NCI-H146 treated with DMSO at 0.1 percent for 48 hours (cell line): ENCODE data around the gene LTB.

Source experiments
- DNase-seq: peaks from one replicate; lab custom pipeline; 2025; ENCODE audit not compliant: unreplicated experiment; lab: John Stamatoyannopoulos, UW

Gene LTB

GRCh38 chr6:31582230-31582643, at the start of gene LTB:
Gene LTB (minus strand): TSS chr6:31582424. CDS start chr6:31582417, 7 bp downstream.
- no peak for DNase-seq

GRCh38 chr6:31631681-31632278, 49.6 kb upstream of the LTB start:
- no peak for DNase-seq

GRCh38 chr6:31631209-31631608, 49.0 kb upstream of the LTB start:
- no peak for DNase-seq

- DNase-seq, result no peak
Measured at GRCh38 chr6:31630177-31630934, 48.1 kb upstream of the LTB start.

GRCh38 chr6:31629014-31629413, 46.8 kb upstream of the LTB start:
- no peak for DNase-seq

- no peak for DNase-seq
Measured at GRCh38 chr6:31627690-31628287, 45.6 kb upstream of the LTB start.

- no peak for DNase-seq
Measured at GRCh38 chr6:31626952-31627351, 44.7 kb upstream of the LTB start.

GRCh38 chr6:31624070-31624469, 41.8 kb upstream of the LTB start:
- DNase-seq, result no peak

GRCh38 chr6:31622684-31623091, 40.5 kb upstream of the LTB start:
- no peak for DNase-seq

GRCh38 chr6:31621991-31622390, 39.8 kb upstream of the LTB start:
- DNase-seq, result no peak

GRCh38 chr6:31621320-31621939, 39.2 kb upstream of the LTB start:
- DNase-seq, result peak; percentile 5

GRCh38 chr6:31620586-31621319, 38.5 kb upstream of the LTB start, which contains the start of gene PRRC2A:
Gene PRRC2A (plus strand): TSS chr6:31620715. CDS start chr6:31622790, 2,075 bp downstream.
- DNase-seq, result peak; percentile 42

GRCh38 chr6:31619805-31620585, 37.8 kb upstream of the LTB start:
- DNase-seq, result peak; percentile 97

- DNase-seq, result no peak
Measured at GRCh38 chr6:31617010-31617409, 34.8 kb upstream of the LTB start.

GRCh38 chr6:31615748-31616147, 33.5 kb upstream of the LTB start:
- DNase-seq, result no peak

- no peak for DNase-seq
Measured at GRCh38 chr6:31614684-31615578, 32.7 kb upstream of the LTB start, which contains the start of gene AIF1. Gene AIF1 (plus strand): TSS chr6:31615234. CDS start chr6:31615330, 96 bp downstream.

- no peak for DNase-seq
Measured at GRCh38 chr6:31614075-31614619, 31.9 kb upstream of the LTB start.

GRCh38 chr6:31610968-31611367, 28.7 kb upstream of the LTB start:
- DNase-seq, result no peak
